Stimulated activated CD4-positive, alpha-beta T cell treated with anti-CD3 and anti-CD28 coated beads, Interleukin-15, amount 100 ng/mL, for 24 hours (primary cell): ENCODE data around the gene DCTD.
A peak's percentile ranks its signal among the peaks of the same experiment; 100 is the strongest.

ENCODE experiments used
- DNase-seq: peaks from one replicate; pipeline ENCODE4 v3.0.0-alpha.2; 2020

Gene DCTD

GRCh38 chr4:182917182-182918043 lies at the start of gene DCTD:
TSS of gene DCTD (minus strand) at chr4:182917386. CDS start at chr4:182915568, 1,818 bp downstream.
- DNase-seq, result peak; percentile 87

GRCh38 chr4:182960746-182961145 lies 43.6 kb upstream of the DCTD start:
- no peak for DNase-seq

GRCh38 chr4:182960228-182960627 lies 43.0 kb upstream of the DCTD start:
- DNase-seq, result no peak

GRCh38 chr4:182955411-182955810 lies 38.2 kb upstream of the DCTD start:
- no peak for DNase-seq

- no peak for DNase-seq
These were observed 27.5 kb upstream of the DCTD start for GRCh38 chr4:182944484-182945213.

GRCh38 chr4:182939680-182940079 lies 22.5 kb upstream of the DCTD start:
- DNase-seq, result no peak

GRCh38 chr4:182938205-182938645 lies 21.0 kb upstream of the DCTD start:
- DNase-seq, result peak; percentile 80

- no peak for DNase-seq
These were observed 20.4 kb upstream of the DCTD start for GRCh38 chr4:182937268-182938204.

GRCh38 chr4:182932651-182933050 lies 15.5 kb upstream of the DCTD start:
- no peak for DNase-seq

GRCh38 chr4:182931691-182932345 lies 14.6 kb upstream of the DCTD start:
- no peak for DNase-seq

GRCh38 chr4:182930889-182931288 lies 13.7 kb upstream of the DCTD start:
- DNase-seq, result no peak

- no peak for DNase-seq
These were observed 12.1 kb upstream of the DCTD start for GRCh38 chr4:182929296-182929695.

GRCh38 chr4:182928061-182928460 lies 10.9 kb upstream of the DCTD start:
- no peak for DNase-seq

GRCh38 chr4:182927505-182927904 lies 10.3 kb upstream of the DCTD start:
- DNase-seq, result no peak

- DNase-seq, result no peak
These were observed 8.7 kb upstream of the DCTD start for GRCh38 chr4:182925855-182926254.

- DNase-seq, result peak; percentile 66
These were observed 8.1 kb upstream of the DCTD start for GRCh38 chr4:182925298-182925757.

- DNase-seq, result no peak
These were observed 7.3 kb upstream of the DCTD start for GRCh38 chr4:182924497-182924896.

- DNase-seq, result no peak
These were observed 6.7 kb upstream of the DCTD start for GRCh38 chr4:182923796-182924340.

GRCh38 chr4:182923366-182923765 lies 6.2 kb upstream of the DCTD start:
- DNase-seq, result no peak

- no peak for DNase-seq
These were observed 5.5 kb upstream of the DCTD start for GRCh38 chr4:182922501-182923284.

- no peak for DNase-seq
These were observed 4.4 kb upstream of the DCTD start for GRCh38 chr4:182921608-182922007.
